Measurements from ENCODE around the gene WASF3.

The WASF3 gene

GRCh38 chr13:26686285-26686684 is 128.8 kb downstream of the WASF3 start:
- DNase-seq: no peak

DNA sequence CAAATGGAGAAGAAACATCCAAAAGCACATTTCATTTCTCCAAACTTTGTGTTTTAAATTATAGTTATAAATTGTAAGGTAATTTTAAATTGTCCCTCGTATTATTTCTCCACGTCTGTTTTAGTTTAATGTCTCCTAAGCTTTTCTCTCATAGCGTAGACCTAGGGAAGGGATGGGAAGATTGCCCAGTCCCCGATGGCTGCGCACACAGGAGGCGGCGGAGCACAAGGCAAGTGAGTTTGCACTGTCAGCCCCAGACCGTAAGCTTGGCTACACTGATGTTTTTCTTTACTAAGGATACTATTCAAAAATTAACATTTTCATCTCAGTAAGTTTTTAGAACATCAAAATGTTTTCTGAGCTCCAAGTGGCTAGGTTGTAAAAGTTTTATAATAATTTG is 130.8 kb downstream of the WASF3 start:
- DNase-seq: no peak

DNA sequence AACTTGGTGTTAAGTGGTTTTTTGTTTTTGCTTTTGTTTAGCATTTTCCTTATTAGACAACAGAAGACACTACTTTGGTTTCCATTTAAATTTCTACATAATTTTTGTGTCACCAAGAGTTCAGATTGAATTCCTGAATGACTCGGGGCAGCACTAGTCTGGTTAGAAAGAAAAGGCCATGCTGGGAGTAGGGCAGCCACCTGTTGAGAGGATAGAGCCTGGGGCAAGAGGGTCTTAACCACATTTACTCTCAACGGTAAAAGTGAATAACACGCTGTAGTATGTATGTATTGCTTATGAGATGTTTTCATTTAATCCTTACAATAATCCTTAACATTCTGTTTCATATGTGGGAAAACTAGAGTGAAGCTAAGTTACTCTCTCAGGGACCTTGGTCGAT is 131.5 kb downstream of the WASF3 start:
- DNase-seq: no peak

- no peak for DNase-seq
These were observed 136.4 kb downstream of the WASF3 start for GRCh38 chr13:26693749-26694463.

DNA sequence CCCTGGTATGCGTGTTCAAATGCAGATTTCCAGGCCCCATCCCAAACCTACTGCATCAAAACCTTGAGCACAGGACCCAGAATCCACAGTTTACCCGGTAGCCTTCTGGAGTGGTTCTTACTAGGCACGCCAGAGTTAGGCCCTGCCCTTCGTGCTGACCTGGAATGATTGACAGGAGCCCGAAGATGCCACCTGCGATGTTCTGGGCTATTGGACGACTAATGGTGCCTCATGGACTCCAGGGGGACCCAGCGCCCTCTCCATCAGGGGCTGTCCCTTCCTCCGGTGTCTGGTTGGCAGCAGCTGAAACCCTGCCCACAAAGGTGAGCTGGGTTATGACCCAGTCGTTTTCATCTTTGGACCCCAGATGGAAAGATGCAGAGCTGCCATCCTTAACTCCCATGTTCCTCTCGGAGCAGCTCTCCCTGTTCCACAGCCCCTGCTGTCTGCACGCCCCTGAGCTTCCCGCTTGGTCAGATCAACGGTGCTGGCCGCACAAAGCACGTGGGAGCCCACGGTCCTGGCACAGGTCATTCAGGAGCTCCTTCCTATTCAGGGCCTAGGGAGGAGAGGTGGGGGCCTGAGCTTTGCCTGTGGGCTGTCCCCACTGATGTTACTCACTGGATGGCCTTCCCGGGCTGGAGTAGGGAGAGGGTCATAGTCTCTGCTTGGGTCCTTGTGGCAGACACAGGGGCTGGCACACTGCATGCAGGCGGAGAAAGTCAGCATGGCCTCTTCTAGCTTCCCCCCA is 137.3 kb downstream of the WASF3 start:
- no peak for DNase-seq

- DNase-seq: no peak
These were observed 137.8 kb downstream of the WASF3 start for GRCh38 chr13:26695360-26695705.

DNA sequence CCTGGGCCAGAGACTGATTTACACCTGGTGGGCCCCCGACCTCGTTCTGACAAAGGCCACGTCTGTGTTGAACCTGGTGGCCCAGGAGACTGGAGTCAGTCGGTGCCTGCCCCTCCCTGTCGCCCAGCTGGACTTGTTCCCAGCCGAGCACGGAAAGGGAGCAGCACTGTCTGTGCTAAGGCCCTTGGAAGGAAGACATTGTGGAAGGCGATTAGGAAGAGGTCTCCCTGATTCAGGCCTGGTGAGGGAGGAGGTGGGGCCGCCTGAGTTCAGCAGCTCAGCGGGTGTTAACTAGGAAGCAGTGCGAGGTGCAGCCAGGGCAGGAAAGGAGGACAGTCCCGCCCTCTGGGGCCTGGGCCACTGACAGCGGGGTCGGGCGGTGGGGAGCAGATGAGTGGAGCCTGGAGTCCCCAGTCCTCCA is 138.4 kb downstream of the WASF3 start:
- DNase-seq: no peak

- DNase-seq: no peak
These were observed 139.8 kb downstream of the WASF3 start for GRCh38 chr13:26697069-26697955.

GRCh38 chr13:26698392-26699196 is 141.1 kb downstream of the WASF3 start:
- no peak for DNase-seq

- DNase-seq: no peak
These were observed 141.7 kb downstream of the WASF3 start for GRCh38 chr13:26699197-26699490.

GRCh38 chr13:26705536-26705935 is 148.1 kb downstream of the WASF3 start:
- DNase-seq: no peak

- DNase-seq: no peak
These were observed 148.9 kb downstream of the WASF3 start for GRCh38 chr13:26706381-26706780.

DNA sequence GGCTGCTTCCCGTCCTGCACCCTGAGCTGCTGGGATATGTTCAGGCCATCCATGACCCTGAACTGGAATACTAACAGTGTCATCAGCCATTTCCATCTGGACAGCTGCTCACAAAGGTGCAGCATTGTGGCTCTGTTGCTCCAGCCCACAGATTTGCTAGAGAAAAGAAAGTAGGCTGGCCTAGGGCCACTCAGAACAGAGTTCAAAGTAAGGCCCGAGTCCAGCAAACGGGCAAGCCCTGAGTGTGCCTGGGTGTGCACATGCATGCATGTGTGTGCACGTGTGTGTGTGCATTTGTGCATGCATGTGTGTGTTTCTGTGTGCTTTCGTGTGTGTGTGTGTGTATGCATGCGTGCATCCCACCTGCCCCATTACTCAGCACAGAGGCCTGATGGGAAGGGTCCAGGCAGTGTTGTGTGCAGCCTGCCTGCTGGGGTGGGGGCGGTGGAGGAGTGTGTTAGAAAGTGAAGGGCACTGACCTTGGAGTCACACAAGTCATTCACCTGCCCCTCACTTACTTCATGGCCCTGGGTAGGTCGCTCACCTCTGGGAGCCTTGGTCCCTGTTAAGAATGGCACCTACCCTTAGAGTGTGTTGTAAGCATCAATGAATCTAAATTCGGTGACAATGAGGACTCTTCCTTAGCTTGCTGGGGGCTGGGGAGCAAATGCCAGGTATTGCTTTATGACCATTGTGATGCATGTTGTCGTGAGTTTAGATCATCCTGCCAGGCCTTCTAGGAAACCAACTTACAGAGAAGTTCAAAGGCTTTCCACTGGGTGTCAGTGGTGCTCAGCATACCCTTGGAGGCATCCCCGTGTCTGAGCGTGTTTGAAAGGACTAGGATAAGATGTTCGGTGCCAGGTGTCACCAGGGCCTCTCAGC is 149.9 kb downstream of the WASF3 start:
- DNase-seq: no peak

DNA sequence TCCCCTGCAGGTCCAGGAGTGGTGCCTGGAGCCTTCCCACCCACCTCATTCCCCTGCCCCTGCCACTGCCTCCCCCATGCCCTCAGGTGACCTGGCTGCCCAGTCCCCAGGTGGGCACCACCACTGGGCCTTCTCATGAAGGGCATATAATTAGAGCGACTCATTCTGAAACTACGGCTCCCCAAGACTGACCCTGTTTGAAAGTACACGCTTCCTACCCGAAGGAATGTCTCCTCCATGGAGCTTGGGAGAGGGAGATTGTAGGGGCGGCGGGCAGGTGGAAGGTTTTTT is 150.5 kb downstream of the WASF3 start:
- no peak for DNase-seq

- DNase-seq: no peak
These were observed 152.0 kb downstream of the WASF3 start for GRCh38 chr13:26709461-26709860.

DNA sequence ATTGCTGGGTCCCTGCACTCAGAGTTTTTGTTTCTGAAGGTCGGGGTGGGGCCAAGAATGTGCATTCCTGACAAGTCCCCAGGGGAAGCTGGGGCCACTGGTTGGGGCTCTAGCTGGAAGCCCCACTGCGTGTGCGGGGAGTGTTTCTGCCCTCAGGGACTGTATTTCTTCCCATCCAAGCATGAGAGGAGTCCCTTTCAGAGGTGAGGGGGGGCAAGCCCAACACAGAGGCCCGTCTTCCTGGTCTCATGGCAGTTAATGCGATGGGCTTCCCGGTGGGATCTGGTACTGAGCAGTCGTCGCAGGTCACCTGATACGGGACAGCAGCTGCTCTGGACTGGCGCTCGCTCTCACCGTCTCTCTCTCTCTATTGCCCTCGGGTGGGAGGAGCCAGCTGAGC is 152.7 kb downstream of the WASF3 start:
- no peak for DNase-seq

DNA sequence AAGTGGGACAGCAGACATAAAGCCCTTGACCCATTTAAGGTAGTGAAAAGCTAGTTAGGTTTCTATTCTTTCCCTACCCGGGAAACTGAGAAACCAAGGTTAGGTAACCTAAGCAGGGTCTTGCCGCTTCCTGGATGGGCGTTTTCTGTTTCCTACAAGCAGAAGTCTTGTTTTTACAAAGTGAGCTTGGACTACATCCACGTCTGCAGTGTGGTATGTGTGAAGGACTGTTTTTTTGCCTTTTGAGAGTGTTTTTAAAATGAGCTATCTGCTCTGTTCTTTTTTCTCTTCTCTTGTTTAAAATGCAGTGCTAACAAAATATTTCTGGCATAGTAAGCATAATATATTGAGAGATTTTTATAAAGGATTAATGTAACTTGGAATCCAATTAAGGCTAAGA is 153.7 kb downstream of the WASF3 start:
- no peak for DNase-seq

DNA sequence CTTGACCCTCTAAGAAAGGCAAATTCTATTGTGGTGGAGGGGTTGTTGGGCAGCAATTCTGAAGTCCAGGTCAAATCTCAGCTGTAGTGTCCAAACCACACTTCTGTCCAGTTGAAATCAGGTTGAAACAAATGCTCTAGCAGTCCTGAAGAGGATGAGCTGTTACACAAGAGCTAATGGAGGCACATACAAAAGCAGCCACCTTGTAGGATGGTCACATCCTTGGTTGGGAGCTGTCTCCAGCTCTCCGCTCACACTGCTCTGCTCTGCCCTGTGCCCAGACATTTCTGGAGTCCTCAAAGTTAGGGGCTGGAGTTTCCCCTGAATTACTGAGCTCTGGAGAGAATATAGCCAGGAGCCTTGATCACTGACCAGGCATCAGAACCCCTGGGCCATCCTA is 155.9 kb downstream of the WASF3 start:
- no peak for DNase-seq

DNA sequence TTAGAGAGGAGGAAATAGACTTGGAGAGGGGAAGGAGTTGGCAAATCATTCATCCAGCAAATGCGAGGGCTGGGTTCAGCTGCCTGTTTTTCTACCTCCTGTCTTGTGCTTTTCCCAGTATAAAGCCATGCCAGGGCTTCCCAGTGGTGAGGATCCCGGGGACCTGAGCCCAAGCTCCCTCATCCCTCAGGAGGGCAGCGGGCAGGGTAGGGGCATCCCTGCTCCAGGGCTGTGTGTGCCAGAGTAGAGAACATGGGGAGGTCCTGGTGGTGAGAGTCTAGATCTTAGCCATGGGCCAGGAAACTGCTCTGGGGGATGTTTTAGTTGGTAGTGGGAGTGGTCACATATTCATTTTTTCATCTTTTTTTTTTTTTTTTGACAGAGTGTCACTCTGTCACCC is 159.5 kb downstream of the WASF3 start:
- DNase-seq: no peak

- no peak for DNase-seq
These were observed 160.7 kb downstream of the WASF3 start for GRCh38 chr13:26718146-26718545.

- DNase-seq: no peak
These were observed 161.4 kb downstream of the WASF3 start for GRCh38 chr13:26718872-26719271.

DNA sequence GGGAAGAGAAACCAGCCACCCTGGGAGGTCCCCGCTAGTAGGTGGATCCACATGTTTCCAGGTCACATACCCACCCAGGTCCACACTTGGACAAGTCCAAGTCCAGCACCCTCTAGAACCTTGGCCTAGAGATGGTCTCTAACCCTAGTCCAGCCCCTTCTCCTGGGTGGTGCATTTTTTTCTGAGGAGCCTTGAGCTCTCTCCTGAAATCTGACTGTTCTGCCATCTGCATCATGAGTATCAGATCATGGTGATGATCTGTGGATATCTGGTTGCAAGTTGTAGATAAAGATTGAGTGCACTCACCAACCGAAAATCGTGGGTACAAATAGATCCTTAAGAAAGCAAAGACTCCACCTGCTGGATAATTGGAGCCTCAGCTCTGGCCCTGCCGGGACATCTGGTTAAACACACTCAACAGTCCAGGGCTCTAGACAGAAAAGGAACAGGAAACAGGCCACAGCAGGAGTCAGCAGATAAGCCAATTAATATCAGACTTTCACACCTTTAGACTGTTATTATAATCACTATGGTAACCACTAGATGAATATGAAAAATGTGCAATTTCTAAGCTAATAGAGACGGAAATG is 162.0 kb downstream of the WASF3 start:
- no peak for DNase-seq

All from NCI-H1417 treated with DMSO at 0.1 percent for 48 hours (cell line).